K562 (cell line): ENCODE results near the gene HSBP1L1. TPM values are rescaled to one million over a fixed set of nuclear protein-coding genes. Genes with fewer than 3 reads are reported as not detected.

ENCODE experiments used
- ATAC-seq: fragments of 200-7000 bp; cut with Tn5 transposase; 3 replicates; pipeline ENCODE4 v1.9.1; 2020; ENCODE audit warnings: moderate library complexity
- BruUV-seq: library from RNA; stranded (reverse); fragments of 400-500 nt; replicated peaks from 2 replicates; lab custom pipeline; 2021; lab: Mats Ljungman, UMichigan
- CTCF ChIA-PET: fragments of 300-600 bp; formaldehyde crosslinking; extraction: SDS; loops from one replicate; lab custom pipeline; 2021; ENCODE audit warnings: low intra/inter-chr PET ratio; lab: Yijun Ruan, JAX
- POLR2A ChIA-PET: fragments of 300-600, 350-650 bp; sonication (Branson Sonifier 250); formaldehyde crosslinking; extraction: SDS; loops from one replicate; lab custom pipeline; 2021; ENCODE audit warnings: antibody characterized with exemption, inconsistent platforms; lab: Yijun Ruan, JAX
- DNase-seq, 4 experiments: peaks; one replicate each; pipeline versions ENCODE4 v3.0.0 to v3.0.0-alpha.2; 2011 to 2018; ENCODE audit warnings: low spot score in 3 of 4, mixed read lengths in 3 of 4; ENCODE audit errors: extremely low read depth in 1 of 4
- FAIRE-seq: peaks from 2 replicates; lab custom pipeline; 2011; peaks lifted over from hg19 to GRCh38; lab: Jason Lieb, UNC
- H2AFZ ChIP-seq: 2 replicates; pipeline ENCODE4 v1.6.0; 2011; ENCODE audit warnings: low read depth, low read length, control low read depth, inconsistent platforms
- H3K27ac ChIP-seq: fragments of 200-600 bp; 3 replicates; pipeline ENCODE4 v1.8.0; 2011; ENCODE audit warnings: low read depth, mild to moderate bottlenecking, control low read depth, inconsistent platforms, low read length, moderate library complexity, mixed read lengths; ENCODE audit errors: extremely low read depth
- H3K27me3 ChIP-seq, 2 experiments: fragments of 300-600 bp in 1 of 2; 2 replicates in 1 of 2; 3 replicates in 1 of 2; pipeline versions ENCODE4 v1.6.0 to v1.8.0; 2011; ENCODE audit warnings: inconsistent platforms in 2 of 2, low read length in 2 of 2, mild to moderate bottlenecking in 1 of 2, mixed read lengths in 1 of 2, moderate library complexity in 1 of 2; ENCODE audit not compliant: control insufficient read depth in 2 of 2, insufficient read depth in 2 of 2
- H3K36me3 ChIP-seq: fragments of 300-600 bp; 3 replicates; pipeline ENCODE4 v1.8.0; 2011; ENCODE audit warnings: mild to moderate bottlenecking, low read length, inconsistent platforms; ENCODE audit not compliant: control insufficient read depth, insufficient read depth
- H3K4me1 ChIP-seq, 2 experiments: fragments of 200-600 bp in 1 of 2; replicated peaks in 1 of 2; 2 replicates in 1 of 2; 3 replicates in 1 of 2; pipeline versions ENCODE4 v1.5.1 to v1.8.0; 2011; ENCODE audit warnings: inconsistent platforms in 2 of 2, low read length in 2 of 2, mild to moderate bottlenecking in 1 of 2, mixed read lengths in 1 of 2, moderate library complexity in 1 of 2; ENCODE audit not compliant: control insufficient read depth in 2 of 2, insufficient read depth in 2 of 2
- H3K4me2 ChIP-seq: 2 replicates; pipeline ENCODE4 v1.6.1; 2011; ENCODE audit warnings: low read length, control low read depth, inconsistent platforms, mixed read lengths; ENCODE audit not compliant: insufficient read depth
- H3K4me3 ChIP-seq: fragments of 200-600 bp; sonication (generic), shearing (Covaris generic); 2 replicates; pipeline ENCODE4 v1.5.1; 2016; ENCODE audit warnings: control low read depth, inconsistent platforms
- H3K79me2 ChIP-seq: fragments of 200-600 bp; 3 replicates; pipeline ENCODE4 v1.8.0; 2011; ENCODE audit warnings: low read length, inconsistent platforms; ENCODE audit not compliant: control insufficient read depth, insufficient read depth
- H3K9ac ChIP-seq, 2 experiments: 2 replicates each; pipeline versions ENCODE4 v1.6.0 to v1.6.1; 2011; ENCODE audit warnings: low read depth in 2 of 2, low read length in 2 of 2, control low read depth in 1 of 2, inconsistent platforms in 1 of 2, mild to moderate bottlenecking in 1 of 2, mixed read lengths in 1 of 2; ENCODE audit not compliant: insufficient read depth in 1 of 2
- H3K9me1 ChIP-seq: one replicate; pipeline ENCODE4 v1.6.0; 2011; ENCODE audit warnings: inconsistent platforms, mild to moderate bottlenecking, low read length, moderate library complexity; ENCODE audit not compliant: control insufficient read depth, insufficient read depth
- H3K9me3 ChIP-seq: replicated peaks from 2 replicates; pipeline ENCODE4 v1.5.1; 2011; ENCODE audit warnings: low read depth, low read length, inconsistent platforms; ENCODE audit not compliant: control insufficient read depth, insufficient read depth
- H4K20me1 ChIP-seq: replicated peaks from 2 replicates; pipeline ENCODE4 v1.6.1; 2011; ENCODE audit warnings: low read length, inconsistent platforms, mixed read lengths; ENCODE audit not compliant: control insufficient read depth, insufficient read depth
- CREM ChIP-seq: IDR thresholded peaks from 2 replicates; pipeline ENCODE4 v1.6.1; 2014; ENCODE audit warnings: antibody characterized with exemption, low read depth
- CXXC5 ChIP-seq: fragments of 250-450 bp; sonication (Bioruptor Pico); IDR thresholded peaks from 2 replicates; pipeline ENCODE4 v1.8.0; 2022; ENCODE audit warnings: inconsistent platforms, mild to moderate bottlenecking, moderate library complexity
- EGR1 ChIP-seq: fragments of 450-650 bp; conservative IDR thresholded peaks from 2 replicates; pipeline ENCODE4 v1.6.1; 2017; ENCODE audit warnings: mild to moderate bottlenecking
- FOXK2 ChIP-seq, 2 experiments: fragments of 450-650 bp; IDR thresholded peaks in 1 of 2; conservative IDR thresholded peaks in 1 of 2; 2 replicates each; pipeline ENCODE4 v1.6.1; 2016; ENCODE audit warnings: low read depth in 2 of 2, mild to moderate bottlenecking in 1 of 2
- HMGN3 ChIP-seq: IDR thresholded peaks from 2 replicates; pipeline ENCODE4 v1.6.1; 2011; ENCODE audit warnings: borderline replicate concordance, low read depth, mild to moderate bottlenecking, mixed read lengths, low read length; ENCODE audit not compliant: insufficient read length; ENCODE audit errors: extremely low read depth
- JUND ChIP-seq, 2 experiments: IDR thresholded peaks; 2 replicates in 1 of 2; 3 replicates in 1 of 2; pipeline ENCODE4 v1.6.1; 2011; ENCODE audit warnings: borderline replicate concordance in 2 of 2, low read depth in 2 of 2, low read length in 2 of 2, improper control_type of control experiment in 1 of 2, missing biosample characterization in 1 of 2, missing genetic modification characterization in 1 of 2, missing genetic modification reagents in 1 of 2
- L3MBTL2 ChIP-seq: fragments of 450-650 bp; IDR thresholded peaks from 2 replicates; pipeline ENCODE4 v1.6.1; 2016; ENCODE audit warnings: mild to moderate bottlenecking, moderate library complexity
- MAZ ChIP-seq, 2 experiments: fragments of 450-650 bp in 1 of 2; sonication (generic) in 1 of 2; formaldehyde crosslinking; IDR thresholded peaks in 1 of 2; conservative IDR thresholded peaks in 1 of 2; 2 replicates each; pipeline versions ENCODE4 v1.4.0 to v1.5.0; 2020; ENCODE audit warnings: mild to moderate bottlenecking in 1 of 2, missing genetic modification reagents in 1 of 2
- PML ChIP-seq: IDR thresholded peaks from 2 replicates; pipeline ENCODE4 v1.6.1; 2012; ENCODE audit warnings: low read length, inconsistent platforms
- POLR2A ChIP-seq: fragments of 450-650 bp; conservative IDR thresholded peaks from 2 replicates; pipeline ENCODE4 v1.6.1; 2016
- SMAD4 ChIP-seq: fragments of 250-450 bp; sonication (Bioruptor Pico); conservative IDR thresholded peaks from 2 replicates; pipeline ENCODE4 v1.8.0; 2021; ENCODE audit warnings: inconsistent platforms, mild to moderate bottlenecking, moderate library complexity
- YY1 ChIP-seq, 3 experiments: IDR thresholded peaks; 2 replicates each; pipeline ENCODE4 v1.6.1; 2011; ENCODE audit warnings: low read length in 2 of 3, mild to moderate bottlenecking in 2 of 3, moderate library complexity in 2 of 3, borderline replicate concordance in 1 of 3, control low read depth in 1 of 3, low read depth in 1 of 3; ENCODE audit not compliant: insufficient read depth in 3 of 3, insufficient replicate concordance in 2 of 3, control insufficient read depth in 1 of 3, insufficient read length in 1 of 3; ENCODE audit errors: extremely low read depth in 1 of 3
- ZFPM2 ChIP-seq: fragments of 250-450 bp; sonication (Bioruptor Pico); IDR thresholded peaks from 2 replicates; pipeline ENCODE4 v1.5.1; 2022; ENCODE audit warnings: mild to moderate bottlenecking
- ZFX ChIP-seq: sonication (generic); formaldehyde crosslinking; IDR thresholded peaks from 2 replicates; pipeline ENCODE4 v1.8.0; 2022; ENCODE audit warnings: mild to moderate bottlenecking, missing genetic modification reagents, moderate library complexity
- ZNF436 ChIP-seq: fragments of 250-450, 450-650 bp; sonication (Bioruptor Pico); formaldehyde crosslinking; IDR thresholded peaks from 2 replicates; pipeline ENCODE4 v1.7.0; 2020; ENCODE audit warnings: mild to moderate bottlenecking
- whole genome bisulfite sequencing: fragments of 100-300 bp; shearing (Covaris generic); methylation state at CpG from one replicate; pipeline ENCODE4 v1.1.6; 2016; ENCODE audit warnings: low coverage, mixed read lengths; ENCODE audit not compliant: insufficient coverage; ENCODE audit errors: missing lambda C conversion rate; 5-methylcytosine and 5-hydroxymethylcytosine counted together
- in situ Hi-C: fragments of 300-500 bp; cut with MboI; formaldehyde crosslinking; loops from 4 replicates; pipeline ENCODE4 v1.15.0; 2018; ENCODE audit warnings: inconsistent platforms, mixed read lengths
- intact Hi-C: fragments of 100-400 bp; cut with micrococcal nuclease; formaldehyde crosslinking; loops from 2 replicates; pipeline ENCODE4 v1.14.2; 2022
- polyA plus RNA-seq, 8 experiments: library from polyadenylated mRNA; depleted of rRNA in 4 of 8; stranded (reverse) in 5 of 8; unstranded in 3 of 8; fragments of >200 nt; fragmentation: Nextera tagmentation in 2 of 8; fragmentation: Illumina TruSeq in 1 of 8; extraction: Ambion mirVana in 2 of 8; extraction: Trizol in 1 of 8; gene quantifications; 2 replicates each; pipeline versions ENCODE4 v1.2.1 to v1.2.3, GENCODE V29; 2011 to 2014; ENCODE audit warnings: inconsistent platforms in 1 of 8, missing spikeins in 1 of 8
- total RNA-seq, 7 experiments: library from RNA; depleted of rRNA in 6 of 7; stranded (reverse); fragments of >200 nt in 6 of 7; fragmentation: Illumina TruSeq in 2 of 7; extraction: Trizol in 2 of 7; gene quantifications; 2 replicates each; pipeline versions ENCODE4 v1.2.1 to v1.2.3, GENCODE V29; 2011 to 2021; ENCODE audit warnings: low replicate concordance in 1 of 7
- TF ChIP-seq, protein P1 (sequence below), 2 experiments: IDR thresholded peaks; 2 replicates each; pipeline ENCODE4 v1.6.1; 2011; ENCODE audit warnings: borderline replicate concordance in 1 of 2, control low read depth in 1 of 2, low read depth in 1 of 2, low read length in 1 of 2, mild to moderate bottlenecking in 1 of 2, mixed read lengths in 1 of 2, moderate library complexity in 1 of 2; ENCODE audit not compliant: insufficient read depth in 1 of 2, insufficient read length in 1 of 2, poor library complexity in 1 of 2, severe bottlenecking in 1 of 2; ENCODE audit errors: extremely low read depth in 1 of 2

The HSBP1L1 gene
- total and polyA plus RNA-seq, 9 of the 15 experiments (the other 6 are each of a cell fraction or from before 2014, with no cell fraction given): 0.24 to 0.36 TPM; not detected in 7

DNA sequence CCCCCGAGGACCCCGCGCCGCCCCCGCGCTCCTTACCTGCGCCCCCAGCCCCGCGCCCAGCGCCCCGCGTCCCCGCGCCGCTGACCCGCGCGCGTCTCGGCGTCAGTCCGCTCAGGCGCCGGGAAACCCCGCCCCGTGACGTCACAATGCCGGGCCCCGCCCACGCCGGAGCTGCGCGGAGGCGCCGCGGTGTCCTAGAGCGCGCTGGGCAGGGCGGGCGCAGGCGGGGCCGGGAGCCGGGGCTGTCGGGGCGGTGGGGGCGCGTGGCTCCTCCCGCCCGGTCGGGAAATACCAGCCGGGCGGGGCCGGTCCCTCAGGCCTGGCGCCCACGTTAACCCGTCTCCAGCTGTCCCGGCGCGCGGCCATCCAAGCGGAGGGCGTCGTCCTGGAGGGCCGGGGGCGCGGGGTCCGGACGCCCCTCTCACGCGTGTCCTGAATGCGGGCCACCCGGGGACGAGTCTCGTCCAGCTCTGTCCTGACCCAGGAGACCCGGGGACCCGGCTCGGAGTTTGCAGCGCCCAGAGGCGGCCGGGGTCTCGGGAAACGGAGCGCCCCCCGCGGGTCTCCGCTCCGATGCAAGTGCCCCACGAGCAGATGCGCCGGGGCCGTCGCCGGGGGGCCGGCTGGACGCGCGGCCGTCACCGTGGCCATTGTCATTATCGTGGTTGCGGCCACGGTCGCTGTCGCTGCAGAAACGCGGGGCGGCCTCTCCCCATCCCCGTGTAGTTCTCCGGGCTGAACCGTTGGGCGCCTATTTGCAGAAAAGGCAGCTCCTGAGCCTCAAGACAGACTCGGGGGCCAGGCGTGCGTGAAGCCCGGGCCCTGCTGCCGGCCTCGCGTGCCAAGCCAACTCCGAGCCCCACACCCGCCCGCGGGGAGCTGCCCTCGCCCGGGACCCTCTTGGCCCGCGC is 12.6 kb upstream of the HSBP1L1 start, which contains the start of gene SLC66A2:
Gene SLC66A2 (minus strand): TSS at position 109 of the 911 bp plus-strand sequence. CDS start 727 bp downstream, outside the sequence.
- H3K9ac ChIP-seq: peak within 1 kb of the TSS; percentile 61 to 90
- peak within 1 kb of the TSS; percentile 89 for H2AFZ ChIP-seq
- ChIA-PET POLR2A (interaction anchor here (1.6 kb wide), 1 partner anchor 9 kb away, joined by 3 read pairs; no protein-coding TSS in a partner anchor), CTCF (no interaction called here)
- BruUV-seq: no TSS peak
- H3K36me3 ChIP-seq: no peaks in the 10 kb centered on the region
- peaks cover 6 to 28% of the 10 kb centered on the region in 2 experiments; a peak in 4 of 5 replicates for H3K4me1 ChIP-seq
- DNase-seq: peak; percentile 86 to 92 (median 90)
- FAIRE-seq: no peak
- ATAC-seq: peak; percentile 98
- H3K4me3 ChIP-seq: peak within 1 kb of the TSS; percentile 52
- no peaks in the 10 kb centered on the region for H3K9me3 ChIP-seq
- no peaks in the 10 kb centered on the region for H3K9me1 ChIP-seq
- H3K27me3 ChIP-seq: no peaks in the 10 kb centered on the region
- H4K20me1 ChIP-seq: no peaks in the 10 kb centered on the region; the same call in 1 of the 2 replicates
- peak within 1 kb of the TSS; percentile 55; the same call in 1 of the 3 replicates for H3K27ac ChIP-seq
- WGBS: 0% methylated on average over 4 of the region's 126 CpGs
- in situ Hi-C loops (no loop called here), intact Hi-C loops (no loop called here)
- peak within 1 kb of the TSS; percentile 74 for H3K4me2 ChIP-seq
- peaks cover 8% of the 10 kb centered on the region; the same call in 1 of the 3 replicates for H3K79me2 ChIP-seq
- TF ChIP-seq ZFPM2 (CRISPR knock-in tag) (no peak), SMAD4 (CRISPR knock-in tag) (0 out of 2 replicates have a peak, but pooled peaks have one; percentile 23), ZFX (CRISPR knock-in tag) (peak; percentile 61), L3MBTL2 (peak; percentile 72), CREM (peak; percentile 89), PML (no peak), CXXC5 (peak; percentile 43; the same call in 1 of the 2 replicates), YY1 (IDR thresholded peaks at IDR 0.05; ENCODE audit: borderline replicate concordance in 1 of 3, control insufficient read depth in 1 of 3, extremely low read depth in 1 of 3, insufficient read depth in 3 of 3, insufficient read length in 1 of 3, insufficient replicate concordance in 2 of 3, low read depth in 1 of 3, low read length in 2 of 3) (peak in 1 of 3 experiments; percentile 32), JUND (IDR thresholded peaks at IDR 0.05; ENCODE audit: borderline replicate concordance, low read depth, low read length) (peak; percentile 43; the same call in 1 of the 2 replicates), JUND (tag; IDR thresholded peaks at IDR 0.05; ENCODE audit: borderline replicate concordance, low read depth, low read length) (no peak; the same call in 2 of the 3 replicates), EGR1 (peak; percentile 36), MAZ (CRISPR knock-in tag; conservative IDR thresholded peaks at IDR 0.05 in 1 of 2, IDR thresholded peaks at IDR 0.05 in 1 of 2) (peak; percentile 57 to 83), POLR2A (0 out of 2 replicates have a peak, but pooled peaks have one; percentile 29), ZNF436 (CRISPR knock-in tag) (no peak), FOXK2 (conservative IDR thresholded peaks at IDR 0.05 in 1 of 2, IDR thresholded peaks at IDR 0.05 in 1 of 2; ENCODE audit: low read depth in 2 of 2) (no peak), HMGN3 (peak; percentile 11)
- TF ChIP-seq, protein P1, sequence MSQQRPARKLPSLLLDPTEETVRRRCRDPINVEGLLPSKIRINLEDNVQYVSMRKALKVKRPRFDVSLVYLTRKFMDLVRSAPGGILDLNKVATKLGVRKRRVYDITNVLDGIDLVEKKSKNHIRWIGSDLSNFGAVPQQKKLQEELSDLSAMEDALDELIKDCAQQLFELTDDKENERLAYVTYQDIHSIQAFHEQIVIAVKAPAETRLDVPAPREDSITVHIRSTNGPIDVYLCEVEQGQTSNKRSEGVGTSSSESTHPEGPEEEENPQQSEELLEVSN (IDR thresholded peaks at IDR 0.05; ENCODE audit: borderline replicate concordance in 1 of 2, extremely low read depth in 1 of 2, insufficient read depth in 1 of 2, insufficient read length in 1 of 2, low read depth in 1 of 2, low read length in 1 of 2, poor library complexity in 1 of 2, severe bottlenecking in 1 of 2): peak in 1 of 2 experiments; percentile 58
